H9 (cell line): Measurements from ENCODE around the gene CSNK2A2. TPM values are rescaled to one million over a fixed set of nuclear protein-coding genes. Genes with fewer than 3 reads are reported as not detected.

Source experiments
- DNase-seq: peaks from one replicate; pipeline ENCODE4 v3.0.0-alpha.2; 2017
- H2AFZ ChIP-seq: one replicate; pipeline ENCODE4 v1.6.1; 2013; ENCODE audit warnings: mild to moderate bottlenecking, low read length, control low read depth, moderate library complexity
- H2AK5ac ChIP-seq: 2 replicates; pipeline ENCODE4 v1.6.1; 2013; ENCODE audit warnings: low read length, control low read depth, mixed read lengths; ENCODE audit not compliant: insufficient read length
- H2BK120ac ChIP-seq: one replicate; pipeline ENCODE4 v1.6.1; 2013; ENCODE audit warnings: low read depth, mild to moderate bottlenecking, low read length, control low read depth, inconsistent platforms; ENCODE audit not compliant: poor library complexity, severe bottlenecking
- H2BK12ac ChIP-seq: 2 replicates; pipeline ENCODE4 v1.6.1; 2013; ENCODE audit warnings: low read length, control low read depth, mixed read lengths, low read depth; ENCODE audit not compliant: insufficient read length
- H2BK15ac ChIP-seq: 2 replicates; pipeline ENCODE4 v1.6.1; 2013; ENCODE audit warnings: low read depth, low read length, control low read depth
- H2BK20ac ChIP-seq: one replicate; pipeline ENCODE4 v1.6.1; 2013; ENCODE audit warnings: low read depth, mild to moderate bottlenecking, low read length, control low read depth, inconsistent platforms; ENCODE audit not compliant: poor library complexity, severe bottlenecking
- H2BK5ac ChIP-seq: 2 replicates; pipeline ENCODE4 v1.6.1; 2013; ENCODE audit warnings: low read length, control low read depth, mixed read lengths; ENCODE audit not compliant: insufficient read length
- H3K14ac ChIP-seq: 2 replicates; pipeline ENCODE4 v1.6.1; 2013; ENCODE audit warnings: low read length, control low read depth; ENCODE audit not compliant: insufficient read depth
- H3K18ac ChIP-seq: 2 replicates; pipeline ENCODE4 v1.6.1; 2013; ENCODE audit warnings: low read depth, mild to moderate bottlenecking, mixed read lengths, low read length, control low read depth; ENCODE audit not compliant: insufficient read length
- H3K23ac ChIP-seq: 2 replicates; pipeline ENCODE4 v1.6.1; 2013; ENCODE audit warnings: low read length, control low read depth, mixed read lengths, low read depth; ENCODE audit not compliant: insufficient read length
- H3K23me2 ChIP-seq: 2 replicates; pipeline ENCODE4 v1.6.1; 2013; ENCODE audit warnings: low read depth, mild to moderate bottlenecking, mixed read lengths, low read length, control low read depth; ENCODE audit not compliant: insufficient read length, poor library complexity, severe bottlenecking
- H3K27ac ChIP-seq: 2 replicates; pipeline ENCODE4 v1.5.1; 2013; ENCODE audit warnings: low read length, control low read depth, mixed read lengths, low read depth; ENCODE audit not compliant: insufficient read length
- H3K27me3 ChIP-seq: 2 replicates; pipeline ENCODE4 v1.6.1; 2013; ENCODE audit warnings: low read length, control low read depth, inconsistent platforms; ENCODE audit not compliant: insufficient read depth
- H3K4ac ChIP-seq: 2 replicates; pipeline ENCODE4 v1.6.1; 2013; ENCODE audit warnings: low read depth, mild to moderate bottlenecking, control low read depth, inconsistent platforms, low read length, moderate library complexity
- H3K4me1 ChIP-seq: 2 replicates; pipeline ENCODE4 v1.6.1; 2013; ENCODE audit warnings: low read length, control low read depth, inconsistent platforms; ENCODE audit not compliant: insufficient read depth
- H3K4me2 ChIP-seq: 2 replicates; pipeline ENCODE4 v1.6.1; 2013; ENCODE audit warnings: low read length, control low read depth, mixed read lengths; ENCODE audit not compliant: insufficient read length, insufficient read depth
- H3K56ac ChIP-seq: 2 replicates; pipeline ENCODE4 v1.6.1; 2013; ENCODE audit warnings: low read depth, mild to moderate bottlenecking, mixed read lengths, low read length, control low read depth; ENCODE audit not compliant: insufficient read length
- H3K79me1 ChIP-seq: 2 replicates; pipeline ENCODE4 v1.6.1; 2013; ENCODE audit warnings: low read depth, mild to moderate bottlenecking, moderate library complexity, low read length, control low read depth, inconsistent platforms; ENCODE audit not compliant: insufficient read depth, poor library complexity, severe bottlenecking
- H3K79me2 ChIP-seq: 2 replicates; pipeline ENCODE4 v1.6.1; 2013; ENCODE audit warnings: low read length, control low read depth, inconsistent platforms; ENCODE audit not compliant: insufficient read depth
- H3K9ac ChIP-seq: 2 replicates; pipeline ENCODE4 v1.6.1; 2013; ENCODE audit warnings: low read length, control low read depth, mixed read lengths; ENCODE audit not compliant: insufficient read length; ENCODE audit errors: extremely low read depth
- H3K9me3 ChIP-seq: one replicate; pipeline ENCODE4 v1.6.1; 2013; ENCODE audit warnings: low read depth, low read length, inconsistent platforms; ENCODE audit not compliant: control insufficient read depth
- H3T11ph ChIP-seq: one replicate; pipeline ENCODE4 v1.6.1; 2013; ENCODE audit warnings: mild to moderate bottlenecking, low read length, control low read depth, inconsistent platforms
- H4K20me1 ChIP-seq: one replicate; pipeline ENCODE4 v1.6.1; 2013; ENCODE audit not compliant: control insufficient read depth, insufficient read length, insufficient read depth
- H4K5ac ChIP-seq: 2 replicates; pipeline ENCODE4 v1.6.1; 2013; ENCODE audit warnings: low read depth, mild to moderate bottlenecking, mixed read lengths, low read length, control low read depth; ENCODE audit not compliant: insufficient read length
- H4K8ac ChIP-seq: replicated peaks from 2 replicates; pipeline ENCODE4 v1.6.1; 2013; ENCODE audit warnings: low read length, control low read depth, mixed read lengths, low read depth; ENCODE audit not compliant: insufficient read length
- H4K91ac ChIP-seq: 2 replicates; pipeline ENCODE4 v1.6.1; 2013; ENCODE audit warnings: low read depth, mild to moderate bottlenecking, moderate library complexity, mixed read lengths, low read length, control low read depth; ENCODE audit not compliant: insufficient read length
- H3K27ac Mint-ChIP-seq, 3 experiments: 2 replicates in 2 of 3; 3 replicates in 1 of 3; pipeline ENCODE4 v1.8.0; 2020 to 2021; ENCODE audit warnings: mixed read lengths in 3 of 3, mild to moderate bottlenecking in 1 of 3, moderate library complexity in 1 of 3
- H3K27me3 Mint-ChIP-seq: 2 replicates; pipeline ENCODE4 v1.8.0; 2021; ENCODE audit warnings: low read depth, mild to moderate bottlenecking, moderate library complexity, mixed read lengths
- H3K36me3 Mint-ChIP-seq, 3 experiments: 2 replicates in 2 of 3; 3 replicates in 1 of 3; pipeline ENCODE4 v1.8.0; 2020 to 2021; ENCODE audit warnings: low read depth in 3 of 3, mixed read lengths in 3 of 3; ENCODE audit not compliant: insufficient read depth in 1 of 3
- H3K4me1 Mint-ChIP-seq, 2 experiments: 2 replicates each; pipeline ENCODE4 v1.8.0; 2020; ENCODE audit warnings: mixed read lengths in 2 of 2
- H3K4me3 Mint-ChIP-seq, 2 experiments: 2 replicates in 1 of 2; 3 replicates in 1 of 2; pipeline ENCODE4 v1.8.0; 2020 to 2021; ENCODE audit warnings: mild to moderate bottlenecking in 2 of 2, mixed read lengths in 2 of 2, moderate library complexity in 1 of 2
- H3K9me3 Mint-ChIP-seq, 2 experiments: 2 replicates in 1 of 2; 3 replicates in 1 of 2; pipeline ENCODE4 v1.8.0; 2020; ENCODE audit warnings: mild to moderate bottlenecking in 2 of 2, mixed read lengths in 2 of 2, moderate library complexity in 1 of 2
- WGBS: extraction: QIAGEN DNeasy Blood & Tissue Kit; methylation state at CpG from one replicate; pipeline ENCODE4 v1.1.7; 2013; ENCODE audit warnings: missing lambda C conversion rate, low lambda C conversion rate, mixed read lengths; ENCODE audit not compliant: insufficient read length; ENCODE audit errors: extremely low coverage; 5-methylcytosine and 5-hydroxymethylcytosine counted together
- total RNA-seq: library from RNA; stranded (reverse); gene quantifications from 2 replicates; pipeline ENCODE4 v1.2.1, GENCODE V29; 2021
- TF ChIP-seq, protein P1 (sequence below): fragments of 200-600 bp; sonication (generic); conservative IDR thresholded peaks from 3 replicates; pipeline ENCODE4 v1.8.0; 2021; ENCODE audit warnings: antibody characterized with exemption, mild to moderate bottlenecking

The CSNK2A2 gene
- total RNA-seq, 1 experiment from 2014 or later, result 134 TPM

DNA sequence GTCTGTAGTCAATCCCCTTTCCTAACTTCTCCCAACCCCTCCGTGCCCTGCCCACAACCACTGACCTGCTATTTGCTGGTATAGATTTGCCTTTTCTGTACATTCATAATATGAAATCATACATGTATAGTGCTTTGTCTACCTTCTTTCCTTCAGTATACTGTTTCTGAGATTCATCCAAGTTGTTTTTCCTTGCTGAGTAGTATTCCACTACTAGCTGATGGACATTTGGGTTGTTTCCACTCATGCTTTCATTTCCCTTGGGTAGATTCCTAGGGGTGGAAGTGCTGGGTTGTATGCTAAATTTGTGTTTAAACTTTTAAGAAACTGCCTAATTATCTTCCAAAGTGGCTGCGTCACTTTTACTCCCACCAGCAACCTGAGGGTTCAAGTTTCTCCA lies 27.7 kb downstream of the CSNK2A2 start:
- Histone ChIP-seq H3K56ac (no peak overlapping the region), H3K14ac (no peak overlapping the region), H2BK120ac (no peak overlapping the region), H2BK12ac (no peak overlapping the region), H4K20me1 (no peaks in the 10 kb centered on the region), H2AFZ (no peak overlapping the region), H2BK5ac (no peak overlapping the region), H3K27me3 (no peaks in the 10 kb centered on the region), H2BK15ac (no peak overlapping the region), H3K4me1 (no peaks in the 10 kb centered on the region), H2AK5ac (no peak overlapping the region), H3K4ac (no peak overlapping the region), H3K18ac (no peak overlapping the region), H3K79me1 (no peaks in the 10 kb centered on the region), H3K23ac (no peak overlapping the region), H3K27ac (no peak overlapping the region), H4K91ac (no peak overlapping the region), H3K79me2 (no peaks in the 10 kb centered on the region; the same call in 1 of the 2 replicates), H3K9ac (no peak overlapping the region), H3K9me3 (no peaks in the 10 kb centered on the region), H3K23me2 (no peaks in the 10 kb centered on the region), H3K4me2 (no peak overlapping the region), H2BK20ac (no peak overlapping the region), H4K5ac (no peak overlapping the region), H4K8ac (no peak overlapping the region), H3T11ph (no peak overlapping the region)
- DNase-seq, result no peak
- TF ChIP-seq, protein P1, sequence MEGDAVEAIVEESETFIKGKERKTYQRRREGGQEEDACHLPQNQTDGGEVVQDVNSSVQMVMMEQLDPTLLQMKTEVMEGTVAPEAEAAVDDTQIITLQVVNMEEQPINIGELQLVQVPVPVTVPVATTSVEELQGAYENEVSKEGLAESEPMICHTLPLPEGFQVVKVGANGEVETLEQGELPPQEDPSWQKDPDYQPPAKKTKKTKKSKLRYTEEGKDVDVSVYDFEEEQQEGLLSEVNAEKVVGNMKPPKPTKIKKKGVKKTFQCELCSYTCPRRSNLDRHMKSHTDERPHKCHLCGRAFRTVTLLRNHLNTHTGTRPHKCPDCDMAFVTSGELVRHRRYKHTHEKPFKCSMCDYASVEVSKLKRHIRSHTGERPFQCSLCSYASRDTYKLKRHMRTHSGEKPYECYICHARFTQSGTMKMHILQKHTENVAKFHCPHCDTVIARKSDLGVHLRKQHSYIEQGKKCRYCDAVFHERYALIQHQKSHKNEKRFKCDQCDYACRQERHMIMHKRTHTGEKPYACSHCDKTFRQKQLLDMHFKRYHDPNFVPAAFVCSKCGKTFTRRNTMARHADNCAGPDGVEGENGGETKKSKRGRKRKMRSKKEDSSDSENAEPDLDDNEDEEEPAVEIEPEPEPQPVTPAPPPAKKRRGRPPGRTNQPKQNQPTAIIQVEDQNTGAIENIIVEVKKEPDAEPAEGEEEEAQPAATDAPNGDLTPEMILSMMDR, result no peak
- Mint-ChIP-seq H3K36me3 (peaks cover 18 to 88% (median 78%) of the 10 kb centered on the region in 3 experiments; a peak in 6 of 7 replicates), H3K9me3 (no peaks in the 10 kb centered on the region), H3K27me3 (no peaks in the 10 kb centered on the region), H3K4me3 (no peak overlapping the region), H3K4me1 (no peaks in the 10 kb centered on the region), H3K27ac (no peak overlapping the region)
- no CpG with 5 or more reads among the region's 2 CpGs for WGBS
